Muscle layer of duodenum (tissue), 2 donors: ENCODE results near the gene TIAM1.

Source experiments
- H3K27ac ChIP-seq: one replicate; pipeline ENCODE4 v1.7.0; 2013; ENCODE audit warnings: mild to moderate bottlenecking, low read length
- H3K27me3 ChIP-seq: one replicate; pipeline ENCODE4 v1.7.0; 2013; ENCODE audit warnings: low read depth, mild to moderate bottlenecking, control low read depth, low read length
- H3K36me3 ChIP-seq, 2 donors: one replicate each; pipeline ENCODE4 v1.7.0; 2013; ENCODE audit warnings: low read length in 2 of 2, control low read depth in 1 of 2, mild to moderate bottlenecking in 1 of 2; ENCODE audit not compliant: insufficient read depth in 2 of 2, control insufficient read depth in 1 of 2
- H3K4me1 ChIP-seq, 2 donors: one replicate each; pipeline ENCODE4 v1.7.0; 2013; ENCODE audit warnings: low read length in 2 of 2, mild to moderate bottlenecking in 2 of 2, control low read depth in 1 of 2, moderate library complexity in 1 of 2; ENCODE audit not compliant: insufficient read depth in 2 of 2, control insufficient read depth in 1 of 2
- H3K4me3 ChIP-seq, 2 donors: one replicate each; pipeline ENCODE4 v1.7.0; 2013; ENCODE audit warnings: low read length in 2 of 2, low read depth in 1 of 2, mild to moderate bottlenecking in 1 of 2
- H3K9me3 ChIP-seq, 2 donors: one replicate each; pipeline ENCODE4 v1.7.0; 2013; ENCODE audit warnings: low read length in 2 of 2, control low read depth in 1 of 2, mild to moderate bottlenecking in 1 of 2; ENCODE audit not compliant: control insufficient read depth in 1 of 2
- donor health status: healthy.

Gene TIAM1

GRCh38 chr21:31184876-31185275, 159.2 kb downstream of the TIAM1 start:
- no peaks in the 10 kb centered on the region for H3K4me1 ChIP-seq
- H3K36me3 ChIP-seq = no peaks in the 10 kb centered on the region
- H3K27ac ChIP-seq = no peak overlapping the region
- no peak overlapping the region for H3K4me3 ChIP-seq
- no peaks in the 10 kb centered on the region for H3K27me3 ChIP-seq
- no peaks in the 10 kb centered on the region for H3K9me3 ChIP-seq

- Histone ChIP-seq H3K9me3 (no peaks in the 10 kb centered on the region), H3K27ac (no peak overlapping the region), H3K27me3 (no peaks in the 10 kb centered on the region), H3K4me1 (no peaks in the 10 kb centered on the region), H3K36me3 (no peaks in the 10 kb centered on the region), H3K4me3 (no peak overlapping the region)
These were observed 159.6 kb downstream of the TIAM1 start for GRCh38 chr21:31184459-31184858.

GRCh38 chr21:31182231-31183140, 161.6 kb downstream of the TIAM1 start:
- Histone ChIP-seq H3K9me3 (no peaks in the 10 kb centered on the region), H3K36me3 (no peaks in the 10 kb centered on the region), H3K4me3 (no peak overlapping the region), H3K4me1 (no peaks in the 10 kb centered on the region), H3K27me3 (no peaks in the 10 kb centered on the region), H3K27ac (no peak overlapping the region)

DNA sequence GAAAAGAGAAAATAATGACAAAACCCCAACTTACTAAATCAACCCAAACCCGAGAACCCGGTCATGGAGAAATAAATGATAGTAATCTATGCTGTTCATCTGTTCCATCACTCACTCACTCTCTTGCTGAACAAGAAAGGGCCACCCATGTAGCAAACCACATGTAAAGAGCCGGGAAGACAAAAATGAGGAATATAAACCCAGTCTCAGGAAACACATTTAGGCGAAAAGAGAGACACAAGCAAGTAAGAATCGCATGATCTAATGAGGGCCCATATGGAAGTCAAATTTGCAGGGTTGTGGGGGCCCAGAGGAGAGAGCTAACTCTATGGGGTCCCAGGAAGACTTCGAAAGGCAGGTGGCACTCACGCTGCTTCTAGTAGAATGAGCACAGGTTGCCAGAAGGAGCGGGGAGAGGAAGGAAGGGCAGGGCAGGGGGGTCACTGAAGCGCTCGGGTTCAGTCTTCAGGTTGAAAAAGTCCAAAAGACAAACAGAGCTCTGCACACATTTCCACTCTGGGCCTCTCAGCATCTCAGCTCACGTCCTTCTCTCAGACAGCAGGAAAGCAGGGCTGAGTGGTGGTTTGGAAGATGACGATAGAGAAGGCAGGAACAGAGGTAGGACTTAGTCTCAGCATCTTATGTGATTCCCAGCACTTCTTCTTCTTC, 162.8 kb downstream of the TIAM1 start:
- Histone ChIP-seq H3K4me1 (no peaks in the 10 kb centered on the region), H3K27me3 (no peaks in the 10 kb centered on the region), H3K4me3 (no peak overlapping the region), H3K9me3 (no peaks in the 10 kb centered on the region), H3K36me3 (no peaks in the 10 kb centered on the region), H3K27ac (no peak overlapping the region)

DNA sequence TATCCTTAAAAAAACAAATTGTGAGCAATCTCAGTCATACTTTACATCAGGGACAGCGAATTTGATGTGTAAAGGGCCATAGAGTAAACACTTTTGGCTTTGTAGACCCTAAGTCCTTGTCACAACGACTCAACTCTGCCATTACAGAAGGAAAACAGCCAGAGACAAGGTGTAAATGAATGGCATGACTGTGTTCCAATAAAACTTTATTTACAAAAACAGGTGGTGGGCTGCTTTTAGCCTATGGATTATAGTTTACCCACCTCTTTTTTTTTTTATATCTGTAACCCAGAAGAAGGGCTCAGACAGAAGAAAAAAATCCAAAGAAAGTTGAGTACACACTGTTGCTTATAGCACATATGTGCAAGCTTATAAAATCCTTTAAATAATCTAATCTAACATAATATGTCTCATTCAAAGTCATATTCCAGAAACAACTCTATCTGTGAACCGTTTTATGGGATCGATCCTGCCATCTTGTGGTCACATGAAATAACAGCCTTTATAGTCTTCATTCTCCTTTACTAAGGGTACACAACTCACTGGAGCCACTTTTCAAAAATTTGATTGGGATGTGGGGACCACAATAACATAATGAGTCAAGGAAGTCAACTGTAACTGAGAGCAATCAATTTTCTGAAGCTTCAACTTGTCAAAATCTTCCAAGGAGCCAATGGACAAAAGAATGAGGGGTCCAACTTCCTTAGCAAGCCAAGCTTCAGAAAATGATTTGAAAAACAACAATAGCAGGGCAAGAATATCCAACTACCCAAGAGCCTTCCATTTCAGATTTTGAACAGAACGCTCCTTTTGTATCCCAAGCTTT, 163.6 kb downstream of the TIAM1 start:
- Histone ChIP-seq H3K27ac (no peak overlapping the region), H3K4me1 (no peaks in the 10 kb centered on the region), H3K4me3 (no peak overlapping the region), H3K9me3 (no peaks in the 10 kb centered on the region), H3K36me3 (no peaks in the 10 kb centered on the region), H3K27me3 (no peaks in the 10 kb centered on the region)

DNA sequence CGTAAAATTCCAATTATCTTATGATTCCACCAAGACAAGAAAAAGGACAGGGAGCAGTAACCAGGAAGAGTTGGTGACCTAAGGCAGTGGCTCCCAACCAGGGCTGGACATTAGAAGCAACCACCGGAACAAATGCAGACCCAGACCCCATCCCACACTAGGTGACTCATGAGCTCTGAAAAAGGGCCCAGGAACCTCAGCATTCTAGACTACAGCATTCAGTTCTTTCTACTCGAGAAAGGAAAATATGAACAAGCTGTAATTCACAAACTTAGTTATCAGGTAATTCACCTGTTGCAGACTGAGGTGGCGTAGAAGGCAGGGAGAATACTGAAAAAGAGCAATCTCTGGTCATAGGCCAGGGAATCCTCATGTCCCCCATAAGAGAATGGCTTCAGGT, 167.3 kb downstream of the TIAM1 start:
- Histone ChIP-seq H3K4me3 (no peak overlapping the region), H3K36me3 (no peaks in the 10 kb centered on the region), H3K27ac (no peak overlapping the region), H3K27me3 (no peaks in the 10 kb centered on the region), H3K9me3 (no peaks in the 10 kb centered on the region), H3K4me1 (no peaks in the 10 kb centered on the region)

DNA sequence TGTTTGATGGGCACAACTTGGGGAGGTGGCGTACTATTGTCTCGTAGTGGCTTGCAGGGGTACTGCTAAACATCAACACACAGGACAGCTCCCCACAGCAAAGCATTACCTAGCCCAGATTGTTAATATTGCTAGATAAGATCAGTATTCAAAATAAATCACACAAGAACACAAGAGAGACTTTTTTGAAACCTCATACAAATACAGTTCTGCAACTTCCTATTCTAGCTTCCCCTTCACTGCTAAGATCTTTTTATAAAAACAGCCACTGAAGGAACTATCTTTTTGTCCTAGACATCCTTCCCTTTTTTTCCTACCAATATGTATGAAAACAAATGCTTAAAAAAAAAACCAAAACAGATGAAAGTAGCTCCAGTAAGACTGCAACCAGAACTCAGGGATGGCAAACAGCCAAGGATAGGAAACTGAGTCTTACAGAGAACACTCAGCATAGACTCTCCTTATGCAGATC, 167.9 kb downstream of the TIAM1 start:
- Histone ChIP-seq H3K9me3 (no peaks in the 10 kb centered on the region), H3K36me3 (no peaks in the 10 kb centered on the region), H3K27me3 (no peaks in the 10 kb centered on the region), H3K4me3 (no peak overlapping the region), H3K27ac (no peak overlapping the region), H3K4me1 (no peaks in the 10 kb centered on the region)

DNA sequence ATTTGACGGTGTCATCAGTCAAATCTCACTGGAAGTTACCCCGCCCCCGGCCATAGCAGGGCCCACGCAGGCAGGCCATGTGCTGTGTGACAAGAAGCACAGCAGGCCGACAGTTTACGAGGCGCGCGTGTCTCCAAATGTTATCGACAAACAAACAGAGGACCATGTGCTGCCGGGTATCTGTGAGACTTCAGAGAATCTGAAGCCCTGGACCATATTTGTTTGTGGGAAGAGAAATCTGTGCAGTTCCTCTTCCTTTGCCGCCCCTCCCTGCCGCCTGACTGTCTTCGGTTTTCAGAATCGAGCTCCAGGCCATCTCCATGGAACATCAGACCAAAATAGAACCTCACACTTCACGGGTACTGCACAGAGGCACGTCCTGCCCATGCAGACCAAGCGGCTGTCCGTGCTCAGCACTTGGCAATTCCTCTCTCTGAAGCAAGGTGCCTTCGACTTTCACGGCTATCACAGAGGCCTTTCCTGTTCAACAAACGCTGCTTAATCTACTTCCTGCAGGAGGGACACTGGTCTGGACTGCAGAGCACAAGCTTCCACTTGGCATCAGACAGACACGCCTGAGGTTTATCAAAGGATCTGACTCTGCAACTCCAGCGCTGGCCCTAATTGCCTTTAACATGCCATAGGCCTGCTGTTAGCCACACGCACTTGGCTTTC, 170.0 kb downstream of the TIAM1 start:
- Histone ChIP-seq H3K9me3 (no peaks in the 10 kb centered on the region), H3K4me1 (no peaks in the 10 kb centered on the region), H3K4me3 (no peak overlapping the region), H3K27ac (no peak overlapping the region), H3K27me3 (no peaks in the 10 kb centered on the region), H3K36me3 (no peaks in the 10 kb centered on the region)

GRCh38 chr21:31172328-31172727, 171.7 kb downstream of the TIAM1 start:
- Histone ChIP-seq H3K36me3 (no peaks in the 10 kb centered on the region), H3K4me3 (no peak overlapping the region), H3K27me3 (no peaks in the 10 kb centered on the region), H3K4me1 (no peaks in the 10 kb centered on the region), H3K9me3 (no peaks in the 10 kb centered on the region), H3K27ac (no peak overlapping the region)

- Histone ChIP-seq H3K4me3 (no peak overlapping the region), H3K4me1 (no peaks in the 10 kb centered on the region), H3K9me3 (no peaks in the 10 kb centered on the region), H3K27me3 (no peaks in the 10 kb centered on the region), H3K36me3 (no peaks in the 10 kb centered on the region), H3K27ac (no peak overlapping the region)
These were observed 179.1 kb downstream of the TIAM1 start for GRCh38 chr21:31164713-31165694.
